HFF-Myc (cell line): Measurements from ENCODE around the gene ATXN2L.
A peak's percentile ranks its signal among the peaks of the same experiment; 100 is the strongest.

Experiments used
- DNase-seq: peaks from one replicate; pipeline ENCODE4 v3.0.0-alpha.2; 2011; ENCODE audit warnings: low read depth; ENCODE audit errors: extremely low read depth
- H3K4me3 ChIP-seq: replicated peaks from 2 replicates; pipeline ENCODE4 v1.5.1; 2011; ENCODE audit warnings: low read depth, mild to moderate bottlenecking, control low read depth, low read length
- TF ChIP-seq, protein P1 (sequence below): IDR thresholded peaks from 2 replicates; pipeline ENCODE4 v1.5.1; 2012; ENCODE audit warnings: mild to moderate bottlenecking, low read depth, low read length, control low read depth; ENCODE audit errors: missing control alignments

ATXN2L gene

GRCh38 chr16:28874406-28874805, 51.6 kb downstream of the ATXN2L start:
- TF ChIP-seq, protein P1, sequence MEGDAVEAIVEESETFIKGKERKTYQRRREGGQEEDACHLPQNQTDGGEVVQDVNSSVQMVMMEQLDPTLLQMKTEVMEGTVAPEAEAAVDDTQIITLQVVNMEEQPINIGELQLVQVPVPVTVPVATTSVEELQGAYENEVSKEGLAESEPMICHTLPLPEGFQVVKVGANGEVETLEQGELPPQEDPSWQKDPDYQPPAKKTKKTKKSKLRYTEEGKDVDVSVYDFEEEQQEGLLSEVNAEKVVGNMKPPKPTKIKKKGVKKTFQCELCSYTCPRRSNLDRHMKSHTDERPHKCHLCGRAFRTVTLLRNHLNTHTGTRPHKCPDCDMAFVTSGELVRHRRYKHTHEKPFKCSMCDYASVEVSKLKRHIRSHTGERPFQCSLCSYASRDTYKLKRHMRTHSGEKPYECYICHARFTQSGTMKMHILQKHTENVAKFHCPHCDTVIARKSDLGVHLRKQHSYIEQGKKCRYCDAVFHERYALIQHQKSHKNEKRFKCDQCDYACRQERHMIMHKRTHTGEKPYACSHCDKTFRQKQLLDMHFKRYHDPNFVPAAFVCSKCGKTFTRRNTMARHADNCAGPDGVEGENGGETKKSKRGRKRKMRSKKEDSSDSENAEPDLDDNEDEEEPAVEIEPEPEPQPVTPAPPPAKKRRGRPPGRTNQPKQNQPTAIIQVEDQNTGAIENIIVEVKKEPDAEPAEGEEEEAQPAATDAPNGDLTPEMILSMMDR: no peak
- no peak overlapping the region for H3K4me3 ChIP-seq
- no peak for DNase-seq

DNA sequence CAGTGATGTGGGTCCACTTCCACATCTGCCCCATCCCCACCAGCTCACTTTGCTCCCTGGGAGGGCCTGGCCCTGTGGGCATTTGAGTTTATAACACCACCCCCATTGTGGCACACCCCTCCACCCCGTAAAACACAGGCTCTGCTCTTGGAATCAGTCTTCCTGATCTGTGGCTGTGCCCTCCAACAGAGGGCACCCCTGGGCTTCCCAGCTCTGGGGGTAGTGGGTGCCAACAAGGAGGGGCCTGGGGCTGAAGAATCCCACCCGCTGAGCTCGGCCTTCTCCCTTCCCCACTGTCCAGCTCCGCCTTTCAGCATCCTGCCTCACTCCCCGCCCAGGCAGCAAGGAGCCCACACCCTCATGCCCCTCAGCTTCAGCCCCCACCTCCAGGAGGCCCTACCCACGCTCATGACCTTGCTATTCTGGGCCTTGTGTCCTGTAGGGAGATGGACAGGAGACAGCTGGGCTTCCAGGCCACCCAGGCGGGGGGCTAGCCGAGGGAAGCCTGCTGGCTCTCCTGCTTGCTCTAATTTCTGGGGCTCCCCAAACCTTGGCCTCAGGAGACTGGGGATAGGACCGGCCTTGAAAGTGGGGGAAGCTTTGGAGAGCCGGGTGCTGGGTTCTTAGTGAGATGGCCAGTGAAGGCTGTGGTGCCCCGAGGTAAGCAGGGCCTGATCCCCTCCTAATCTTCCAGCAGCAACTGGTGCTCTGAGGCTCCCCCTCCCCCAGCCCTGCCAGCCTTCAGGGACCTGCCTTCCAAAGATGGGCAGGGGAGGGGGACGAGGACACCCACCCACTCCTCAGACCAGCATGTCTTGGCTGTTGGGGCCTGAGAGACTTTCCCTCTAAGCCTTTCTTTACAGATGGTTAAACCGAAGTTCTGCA, 52.6 kb downstream of the ATXN2L start:
- TF ChIP-seq, protein P1: no peak
- H3K4me3 ChIP-seq: no peak overlapping the region
- no peak for DNase-seq

- H3K4me3 ChIP-seq: no peak overlapping the region
- no peak for DNase-seq
- TF ChIP-seq, protein P1: no peak
Measured at GRCh38 chr16:28876019-28876659, 53.3 kb downstream of the ATXN2L start.

DNA sequence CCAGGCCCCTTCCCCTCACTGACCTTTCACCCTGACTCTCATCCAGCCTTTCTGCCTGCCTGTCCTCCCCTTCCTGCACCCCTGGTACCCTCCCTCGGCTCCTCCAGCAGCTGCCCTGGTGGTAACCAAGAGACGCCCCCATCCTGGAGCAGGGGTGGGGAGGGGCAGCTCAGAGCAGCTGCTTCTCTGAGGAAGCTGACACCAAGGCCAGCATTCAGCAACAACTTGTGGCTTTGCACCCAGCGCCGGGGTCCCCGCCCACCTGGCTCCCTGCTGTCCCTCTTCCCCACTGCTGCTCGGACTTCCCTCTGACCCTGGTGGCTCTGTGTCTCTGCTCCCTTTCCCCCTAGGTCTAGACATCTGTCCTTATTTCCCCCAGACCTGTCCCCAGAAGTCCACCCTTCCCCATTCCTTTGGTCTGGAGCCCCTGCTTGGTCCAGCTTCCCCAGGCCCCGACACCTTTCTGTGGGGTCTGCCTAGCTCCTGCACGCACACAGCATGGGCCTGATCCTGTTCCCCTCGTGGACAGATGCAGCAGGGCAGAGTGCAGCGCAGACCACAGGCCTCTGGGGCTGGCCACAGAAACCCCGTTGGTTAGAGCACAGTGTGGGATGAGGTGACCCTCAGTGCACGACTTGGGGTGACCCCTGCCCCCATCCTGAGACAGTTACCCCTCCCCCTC, 54.3 kb downstream of the ATXN2L start:
- TF ChIP-seq, protein P1: no peak
- DNase-seq: no peak
- no peak overlapping the region for H3K4me3 ChIP-seq

DNA sequence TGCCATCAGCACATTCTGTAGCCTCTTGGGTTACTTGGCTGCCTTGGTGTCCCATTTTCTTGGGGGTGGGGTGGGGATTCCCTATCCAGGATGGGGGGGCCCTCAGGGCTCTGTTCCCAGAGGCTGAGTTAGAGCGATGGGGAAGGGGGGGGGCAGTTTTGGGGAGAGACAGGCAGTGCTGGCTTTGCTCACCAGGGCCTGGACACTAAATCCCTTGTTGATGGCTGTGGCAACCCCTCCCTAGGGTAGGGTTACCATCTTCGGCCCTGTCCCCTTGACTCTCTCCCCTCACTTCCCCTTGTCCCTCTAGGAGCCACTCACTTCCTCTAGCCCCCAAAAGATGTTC, 54.8 kb downstream of the ATXN2L start:
- no peak overlapping the region for H3K4me3 ChIP-seq
- TF ChIP-seq, protein P1: no peak
- DNase-seq: no peak

DNA sequence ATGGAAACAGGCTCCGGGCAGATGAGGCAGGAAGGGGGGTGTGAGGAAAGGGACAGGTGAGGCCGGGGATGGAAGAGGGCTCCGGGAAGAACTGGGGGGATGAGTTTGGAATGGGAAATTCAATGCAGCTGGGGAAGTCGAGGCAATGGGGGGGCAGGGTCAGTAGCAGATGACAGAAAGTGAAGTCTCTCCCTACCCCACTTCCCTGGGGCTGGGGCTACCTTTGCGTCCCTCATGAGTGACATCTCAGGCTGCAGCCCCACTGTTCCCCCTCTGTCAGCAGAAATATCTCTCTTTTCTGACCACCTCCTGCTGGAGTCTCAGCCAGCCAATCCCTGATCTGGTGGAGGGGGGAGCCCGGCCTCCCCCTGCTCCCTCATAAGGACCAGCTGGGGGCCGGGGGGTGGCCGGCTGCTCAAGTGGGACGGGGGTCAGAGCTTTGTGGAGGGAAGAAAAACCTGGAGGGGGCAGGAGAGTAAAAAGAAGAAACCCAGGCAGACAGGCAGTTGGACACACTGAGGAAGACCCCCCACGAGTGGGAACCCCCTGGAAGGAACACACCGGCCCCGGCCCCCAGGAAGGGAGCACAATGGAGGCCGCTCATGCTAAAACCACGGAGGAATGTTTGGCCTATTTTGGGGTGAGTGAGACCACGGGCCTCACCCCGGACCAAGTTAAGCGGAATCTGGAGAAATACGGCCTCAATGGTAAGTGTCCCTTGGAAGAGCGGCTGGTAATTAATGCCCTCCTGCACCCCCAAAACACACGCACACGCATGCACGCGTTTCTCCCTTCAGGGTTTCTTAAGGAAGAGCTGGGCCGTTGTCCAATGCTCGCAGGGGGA, 55.5 kb downstream of the ATXN2L start, which contains the start of gene ATP2A1:
ATP2A1 (plus strand) TSS at position 406 of the 844 bp plus-strand sequence; CDS start at position 590, 184 bp downstream.
- no peak for DNase-seq
- TF ChIP-seq, protein P1: no peak
- H3K4me3 ChIP-seq: peak within 1 kb of the TSS; percentile 51
